Fibroblast of pulmonary artery (primary cell): ENCODE data around the gene DDO.
"Not testable (repeated sequence)": the region's sequence is repeated elsewhere in the genome, so short reads cannot be mapped to it uniquely, and the experiment has no call there.

ENCODE experiments used
- DNase-seq: peaks from one replicate; pipeline ENCODE4 v3.0.0-alpha.2; 2010; ENCODE audit warnings: low read depth
- H3K4me3 ChIP-seq: replicated peaks from 2 replicates; pipeline ENCODE4 v1.5.1; 2011; ENCODE audit warnings: low read depth, mild to moderate bottlenecking, control low read depth, low read length, moderate library complexity
- TF ChIP-seq, protein P1 (sequence below): IDR thresholded peaks from 2 replicates; pipeline ENCODE4 v1.5.1; 2011; ENCODE audit warnings: mild to moderate bottlenecking, control low read depth, low read length, inconsistent platforms; ENCODE audit errors: missing control alignments

The DDO gene, protein sequence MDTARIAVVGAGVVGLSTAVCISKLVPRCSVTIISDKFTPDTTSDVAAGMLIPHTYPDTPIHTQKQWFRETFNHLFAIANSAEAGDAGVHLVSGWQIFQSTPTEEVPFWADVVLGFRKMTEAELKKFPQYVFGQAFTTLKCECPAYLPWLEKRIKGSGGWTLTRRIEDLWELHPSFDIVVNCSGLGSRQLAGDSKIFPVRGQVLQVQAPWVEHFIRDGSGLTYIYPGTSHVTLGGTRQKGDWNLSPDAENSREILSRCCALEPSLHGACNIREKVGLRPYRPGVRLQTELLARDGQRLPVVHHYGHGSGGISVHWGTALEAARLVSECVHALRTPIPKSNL

DNA sequence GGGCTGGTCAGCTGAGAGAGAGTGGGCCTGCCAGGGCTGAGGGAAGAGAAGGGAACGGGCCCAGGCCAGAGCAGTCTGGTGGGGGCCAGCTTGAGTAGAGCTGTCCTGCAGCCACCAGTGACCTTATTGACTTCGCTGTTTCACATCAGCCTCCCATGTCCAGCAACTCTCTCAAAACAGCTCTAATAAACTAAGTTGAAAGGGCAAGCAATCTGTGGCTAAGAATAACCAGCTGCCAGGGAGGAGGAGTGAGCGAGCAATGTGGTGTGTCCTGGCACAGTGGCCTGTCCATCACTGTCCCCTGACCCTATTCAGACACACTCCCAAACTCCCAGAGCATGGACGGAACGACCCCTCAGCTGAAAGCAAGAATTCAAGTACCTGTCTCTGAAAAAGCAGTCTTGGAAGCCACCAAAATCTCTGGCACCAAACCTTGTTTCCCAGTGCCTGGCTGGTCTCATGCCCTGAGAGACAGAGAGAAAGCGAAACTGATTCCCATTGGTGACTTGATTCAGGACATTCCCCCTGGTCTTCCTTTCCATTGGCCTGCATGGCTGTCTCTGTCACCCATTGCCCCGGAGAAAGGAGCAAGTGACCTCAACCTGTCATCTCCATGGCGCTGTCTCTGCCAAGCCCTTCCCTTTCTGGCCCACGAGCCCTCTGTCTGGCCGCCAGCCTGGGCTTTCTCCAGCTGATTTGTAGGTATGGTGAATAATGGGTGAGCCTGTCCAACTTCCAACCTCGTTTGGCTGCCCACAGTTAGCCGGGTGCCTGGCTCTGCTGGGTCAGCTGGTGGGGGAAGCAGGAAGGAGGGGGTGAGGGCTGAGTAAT is at the start of gene DDO:
Gene DDO, minus strand, starts transcription at position 490 of the 831 bp plus-strand sequence. CDS start 2,113 bp downstream, outside the sequence.
- peak within 1 kb of the TSS; percentile 24 for H3K4me3 ChIP-seq
- TF ChIP-seq, protein P1, sequence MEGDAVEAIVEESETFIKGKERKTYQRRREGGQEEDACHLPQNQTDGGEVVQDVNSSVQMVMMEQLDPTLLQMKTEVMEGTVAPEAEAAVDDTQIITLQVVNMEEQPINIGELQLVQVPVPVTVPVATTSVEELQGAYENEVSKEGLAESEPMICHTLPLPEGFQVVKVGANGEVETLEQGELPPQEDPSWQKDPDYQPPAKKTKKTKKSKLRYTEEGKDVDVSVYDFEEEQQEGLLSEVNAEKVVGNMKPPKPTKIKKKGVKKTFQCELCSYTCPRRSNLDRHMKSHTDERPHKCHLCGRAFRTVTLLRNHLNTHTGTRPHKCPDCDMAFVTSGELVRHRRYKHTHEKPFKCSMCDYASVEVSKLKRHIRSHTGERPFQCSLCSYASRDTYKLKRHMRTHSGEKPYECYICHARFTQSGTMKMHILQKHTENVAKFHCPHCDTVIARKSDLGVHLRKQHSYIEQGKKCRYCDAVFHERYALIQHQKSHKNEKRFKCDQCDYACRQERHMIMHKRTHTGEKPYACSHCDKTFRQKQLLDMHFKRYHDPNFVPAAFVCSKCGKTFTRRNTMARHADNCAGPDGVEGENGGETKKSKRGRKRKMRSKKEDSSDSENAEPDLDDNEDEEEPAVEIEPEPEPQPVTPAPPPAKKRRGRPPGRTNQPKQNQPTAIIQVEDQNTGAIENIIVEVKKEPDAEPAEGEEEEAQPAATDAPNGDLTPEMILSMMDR = no peak
- DNase-seq = peak; percentile 34

DNA sequence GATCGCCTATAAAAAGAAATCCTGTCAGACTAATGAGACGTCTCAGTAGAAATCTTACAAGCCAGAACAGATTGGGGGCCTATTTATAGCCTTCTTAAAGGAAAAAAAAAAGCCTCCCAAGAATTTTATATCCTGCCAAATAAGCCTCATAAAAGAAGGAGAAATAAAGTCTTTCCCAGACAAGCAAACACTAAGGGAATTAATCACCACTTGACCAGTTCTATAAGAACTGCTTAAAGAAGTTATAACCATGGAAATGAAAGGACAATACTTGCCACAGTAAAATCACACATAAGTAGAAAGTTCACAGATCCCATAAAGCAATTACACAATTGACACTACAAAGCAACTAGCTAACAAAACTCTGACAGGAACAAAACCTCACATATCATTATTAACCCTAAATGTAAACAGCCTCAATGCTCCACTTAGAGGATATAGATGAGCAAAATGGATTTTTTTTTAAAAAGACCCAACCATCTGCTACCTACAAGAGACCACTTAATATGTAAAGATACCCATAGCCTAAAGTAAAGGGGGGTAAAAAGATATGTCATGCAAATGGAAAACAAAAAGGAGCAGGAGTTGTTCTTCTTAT is 47.6 kb upstream of the DDO start:
- DNase-seq = no peak
- H3K4me3 ChIP-seq = no peak overlapping the region
- TF ChIP-seq, protein P1 = no peak

DNA sequence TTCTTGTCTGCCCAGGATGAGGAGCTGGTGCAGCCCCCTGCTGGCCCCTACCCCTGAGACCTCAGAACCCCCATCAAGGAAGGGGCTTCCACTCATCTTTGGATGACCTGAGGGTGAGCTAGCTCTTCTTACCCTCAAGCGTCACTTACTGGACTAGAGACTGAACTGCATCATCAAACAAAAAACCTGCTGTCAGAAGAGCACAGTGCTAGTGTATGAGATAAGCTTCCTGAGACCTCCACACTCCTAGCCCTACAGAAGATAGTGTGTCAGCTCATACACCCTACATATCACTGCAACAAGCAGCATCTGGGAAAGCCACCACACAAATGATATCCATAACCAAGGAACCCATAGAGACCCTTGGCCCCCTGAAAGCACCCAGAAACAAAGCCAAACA is 46.0 kb upstream of the DDO start:
- no peak for DNase-seq
- H3K4me3 ChIP-seq = no peak overlapping the region
- TF ChIP-seq, protein P1 = no peak

DNA sequence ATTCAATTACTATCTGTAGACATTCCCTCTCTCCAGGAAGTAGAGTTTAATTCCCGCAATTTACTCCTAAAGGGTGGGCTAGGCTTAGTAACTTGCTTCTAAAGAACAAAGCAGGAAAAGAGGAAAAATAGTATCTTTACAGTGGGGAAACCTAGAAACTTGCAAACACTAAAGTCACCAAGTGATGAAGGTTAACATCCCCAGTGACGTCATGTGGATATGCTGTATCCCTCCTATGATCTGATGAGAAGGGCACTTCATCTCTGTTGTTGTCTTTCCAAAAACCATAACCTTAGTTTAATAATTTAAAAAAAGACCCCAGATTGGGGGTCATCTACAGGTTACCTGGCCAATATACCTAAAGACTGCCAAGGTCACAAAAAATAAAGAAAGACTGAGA is 43.8 kb upstream of the DDO start:
- no peak overlapping the region for H3K4me3 ChIP-seq
- TF ChIP-seq, protein P1 = no peak
- DNase-seq = no peak

DNA sequence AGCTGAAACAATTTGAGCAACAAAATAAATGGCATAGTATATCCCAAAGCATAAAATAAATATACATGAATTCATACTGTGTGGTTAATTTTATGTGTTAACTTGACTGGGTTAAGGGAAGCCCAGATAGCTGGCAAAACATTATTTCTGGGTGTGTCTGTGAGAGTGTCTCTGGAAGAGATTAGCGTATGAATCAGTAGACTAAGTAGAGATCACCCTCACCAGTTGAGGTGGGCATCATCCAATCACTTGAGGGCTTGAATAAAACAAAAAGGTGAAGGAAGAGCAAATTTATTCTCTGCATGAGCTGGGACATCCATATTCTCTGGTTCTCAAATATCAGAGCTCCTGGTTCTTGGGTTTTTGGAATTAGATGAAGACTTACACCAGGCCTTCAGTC is 43.1 kb upstream of the DDO start:
- H3K4me3 ChIP-seq = no peak overlapping the region
- TF ChIP-seq, protein P1 = no peak
- no peak for DNase-seq

DNA sequence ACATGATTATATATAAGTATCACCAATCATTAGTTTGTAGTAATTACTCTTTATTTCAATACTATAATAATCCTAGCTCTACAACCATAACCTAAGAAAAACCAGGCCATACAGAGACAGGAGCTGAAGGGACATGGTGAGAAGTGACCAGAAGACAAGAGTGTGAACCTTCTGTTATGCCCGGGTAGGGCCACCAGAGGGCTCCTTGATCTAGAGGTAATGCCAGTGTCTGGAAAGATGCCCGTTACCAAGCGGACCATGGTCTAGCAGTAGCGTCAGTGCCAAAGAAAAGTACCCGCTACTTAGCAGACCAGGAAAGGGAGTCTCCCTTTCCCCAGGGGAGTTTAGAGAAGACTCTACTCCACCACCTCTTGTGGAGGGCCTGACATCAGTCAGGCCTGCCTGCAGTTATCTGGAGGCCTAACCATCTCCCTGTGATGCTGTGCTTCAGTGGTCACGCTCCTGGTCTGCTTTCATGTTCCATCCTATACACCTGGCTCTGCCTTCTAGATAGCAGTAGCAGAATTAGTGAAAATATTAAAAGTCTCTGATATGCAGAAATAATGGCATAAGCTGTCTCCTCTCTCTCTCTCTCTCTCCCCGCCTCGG is 42.3 kb upstream of the DDO start:
- TF ChIP-seq, protein P1 = peak; percentile 51
- not testable (repeated sequence) for H3K4me3 ChIP-seq
- peak; percentile 52 for DNase-seq
